GM19239 (cell line): ENCODE results near the gene FAM9C.
"Not testable (repeated sequence)": the region's sequence is repeated elsewhere in the genome, so short reads cannot be mapped to it uniquely, and the experiment has no call there.

Source experiments
- DNase-seq: peaks from one replicate; pipeline ENCODE4 v3.0.0; 2011; ENCODE audit warnings: low spot score; ENCODE audit not compliant: insufficient read length
- FAIRE-seq: peaks from 2 replicates; lab custom pipeline; 2011; peaks lifted over from hg19 to GRCh38; lab: Jason Lieb, UNC

FAM9C gene

DNA sequence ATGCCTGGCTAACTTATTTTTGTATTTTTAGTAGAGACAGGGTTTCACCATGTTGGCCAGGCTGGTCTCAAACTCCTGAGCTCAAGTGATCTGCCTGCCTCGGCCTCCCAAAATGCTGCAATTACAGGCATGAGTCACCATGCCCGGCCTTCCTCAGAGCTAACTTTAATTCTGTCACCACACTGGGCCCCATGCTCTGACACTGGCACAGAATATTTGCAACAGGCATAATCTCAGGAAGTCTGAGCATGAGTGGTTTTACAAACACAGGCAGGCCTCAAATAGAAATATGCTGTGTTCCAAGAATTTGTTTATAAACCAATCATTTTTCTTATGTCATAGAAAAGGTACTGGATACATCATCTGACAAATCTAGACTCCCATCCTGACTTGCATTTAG lies 32.7 kb upstream of the FAM9C start:
- FAIRE-seq (peak; percentile 39), DNase-seq (no peak)

DNA sequence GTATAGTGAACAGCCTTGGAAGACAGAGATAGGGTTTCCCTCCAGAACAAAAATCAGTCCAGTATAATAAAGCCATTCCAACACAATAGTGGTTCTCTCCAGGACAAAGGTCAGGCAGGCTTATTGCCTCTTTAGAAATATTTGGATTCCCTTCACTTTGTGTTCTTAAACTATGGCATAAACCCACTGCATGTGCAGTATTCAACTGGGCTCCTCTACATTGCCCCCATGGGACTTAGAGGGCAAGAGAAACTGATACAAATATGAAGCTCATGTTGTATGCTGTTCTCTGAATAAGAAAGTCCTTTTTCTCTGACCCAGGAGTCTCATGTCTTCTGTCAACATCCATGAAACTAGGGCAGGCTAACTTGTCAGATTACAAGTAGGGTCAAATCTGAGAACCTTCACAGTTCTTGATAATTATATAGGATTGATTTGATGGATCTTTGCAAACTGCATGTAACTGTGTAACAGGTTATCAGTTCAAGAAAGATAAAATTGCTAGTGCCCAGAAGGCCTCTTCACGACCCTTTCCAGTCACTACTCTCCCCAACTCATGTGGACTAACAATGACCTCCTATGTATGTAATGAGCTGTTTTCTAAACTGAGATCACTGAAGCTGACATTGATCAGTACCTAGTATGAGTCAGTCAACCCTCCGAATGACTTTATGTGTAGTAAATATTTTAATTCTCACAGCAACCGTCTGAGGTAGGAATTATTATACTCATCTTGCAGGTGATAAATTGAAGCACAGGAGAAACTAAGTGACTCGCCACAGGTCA lies 31.9 kb upstream of the FAM9C start:
- peak; percentile 68 for FAIRE-seq
- DNase-seq = no peak

DNA sequence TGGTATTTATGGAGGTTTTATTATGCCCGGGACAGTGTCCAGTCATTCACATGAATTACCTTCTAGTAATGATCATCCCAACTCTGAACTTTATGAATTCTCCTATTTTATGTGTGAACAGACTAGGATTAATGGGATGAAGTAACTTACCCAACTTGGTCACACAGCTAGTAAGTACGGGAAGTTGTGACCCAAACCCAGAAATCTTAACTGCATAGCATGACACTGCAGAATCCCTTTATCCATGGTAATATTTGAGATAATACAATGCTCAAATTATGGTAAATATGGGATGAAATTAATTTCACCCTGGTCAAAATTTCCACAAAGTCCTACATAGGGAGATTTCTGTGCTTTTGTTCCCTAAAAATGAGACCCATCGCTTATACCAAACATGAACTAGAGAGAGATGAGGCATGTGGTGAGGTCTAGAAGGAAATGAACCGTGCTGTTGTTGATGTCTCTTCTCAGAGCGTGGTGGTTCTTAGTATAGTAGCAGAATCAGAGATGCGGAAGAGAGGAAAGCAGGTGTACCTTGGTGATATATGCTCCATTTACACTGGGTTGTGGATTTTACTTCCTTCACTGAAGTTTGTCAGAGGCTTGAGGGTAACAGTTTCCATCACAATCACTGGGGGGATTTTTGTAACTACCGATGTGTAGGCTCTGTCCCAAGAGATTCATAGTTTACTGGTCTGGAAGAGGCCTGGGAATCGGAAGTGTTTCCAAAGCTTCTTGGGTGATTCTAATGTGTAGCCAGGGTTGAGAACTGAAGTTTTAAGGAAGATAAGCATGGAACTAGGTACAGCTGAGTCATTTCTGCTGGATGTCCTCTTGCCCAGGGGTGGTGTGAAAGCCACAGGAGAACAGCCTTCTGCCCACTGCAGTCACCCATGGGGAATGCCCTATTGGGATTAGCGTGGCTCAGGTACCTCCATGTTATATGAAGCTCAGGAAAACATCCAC lies 30.2 kb upstream of the FAM9C start:
- peak; percentile 99 for FAIRE-seq
- no peak for DNase-seq

DNA sequence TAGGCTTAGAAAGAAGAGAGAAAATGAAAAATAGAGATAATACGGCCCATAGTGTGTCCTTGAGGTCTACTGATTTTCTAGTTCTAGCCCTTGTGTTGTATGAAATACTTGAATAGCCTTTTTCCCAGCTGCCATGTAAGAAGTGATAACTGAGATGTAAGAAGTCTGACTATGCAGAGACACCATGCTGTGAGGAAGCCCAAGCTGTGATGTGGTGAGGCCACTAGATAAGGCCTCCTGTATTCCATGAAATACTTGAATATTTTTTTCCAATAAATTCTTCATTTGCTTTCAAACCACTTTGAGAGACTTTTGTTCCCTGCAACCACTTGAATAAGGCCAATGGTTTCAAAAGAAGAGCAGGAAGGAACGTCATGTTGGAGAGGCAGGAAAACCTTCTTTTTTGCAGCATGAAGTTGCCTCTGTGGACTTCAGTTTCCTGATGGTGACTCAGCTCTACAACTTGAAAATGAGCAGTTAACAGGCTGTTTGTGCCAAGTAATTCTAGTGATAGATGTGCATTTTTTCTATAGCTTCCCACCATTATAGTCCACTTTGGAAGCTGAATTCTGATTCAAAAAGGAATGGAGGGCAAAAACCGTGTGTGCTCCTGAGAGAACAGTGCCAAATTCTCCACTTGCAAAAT lies 25.5 kb upstream of the FAM9C start:
- DNase-seq (no peak), FAIRE-seq (no peak)

DNA sequence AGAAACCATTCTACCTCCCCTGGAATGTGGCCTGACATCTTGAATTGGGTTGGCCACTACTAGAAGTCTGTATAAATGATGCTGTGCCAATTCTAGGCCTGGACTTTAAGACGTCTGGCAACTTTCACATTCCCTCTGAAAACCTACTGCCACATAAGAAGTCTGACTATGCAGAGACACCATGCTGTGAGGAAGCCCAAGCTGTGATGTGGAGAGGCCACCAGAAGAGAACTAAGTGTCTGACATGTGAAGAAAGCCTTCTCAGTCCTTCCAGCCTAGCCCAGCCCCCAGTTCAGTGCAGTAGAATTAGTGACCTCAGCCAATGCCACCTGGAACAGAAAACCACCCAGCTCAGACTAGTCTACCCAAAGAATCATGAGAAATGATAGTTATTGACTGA lies 24.2 kb upstream of the FAM9C start:
- DNase-seq (no peak), FAIRE-seq (no peak)

DNA sequence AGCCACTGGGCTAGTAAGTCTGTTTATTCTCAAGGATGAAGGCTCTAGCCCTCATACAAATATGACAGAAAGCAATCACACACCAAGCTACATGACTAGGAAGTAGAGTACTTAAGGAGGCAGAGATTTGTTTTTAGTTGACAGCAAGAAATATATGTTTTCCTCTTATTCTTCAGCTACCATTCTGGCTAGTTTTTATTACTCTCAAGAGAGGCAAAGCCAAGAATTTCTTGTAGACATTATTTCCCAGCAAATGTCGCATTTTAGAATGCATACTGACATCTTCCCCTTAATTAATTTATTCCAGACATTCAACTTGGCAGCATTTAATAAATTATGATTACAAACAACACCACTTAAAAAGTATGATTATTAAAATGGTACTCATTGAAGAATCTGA lies 23.4 kb upstream of the FAM9C start:
- peak; percentile 18 for FAIRE-seq

DNA sequence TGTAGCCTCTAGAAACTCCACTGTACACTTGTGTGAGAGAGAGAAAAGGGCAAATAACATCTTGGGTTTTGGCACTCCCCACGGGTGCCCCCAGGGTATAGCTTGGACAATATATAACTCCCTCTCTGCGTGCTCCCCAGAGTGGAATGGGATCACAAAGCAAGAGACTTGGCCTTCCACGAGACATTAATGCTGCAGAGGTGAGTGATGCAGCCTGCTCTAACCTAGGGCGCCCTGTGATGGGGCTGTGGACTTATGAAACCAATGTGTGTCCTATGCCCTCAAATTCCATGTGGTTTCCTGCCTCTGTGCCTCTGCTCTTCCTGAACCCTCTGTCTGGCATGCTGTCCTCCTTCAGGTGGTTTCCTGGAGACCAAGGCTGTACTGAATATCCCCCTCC lies 22.0 kb upstream of the FAM9C start:
- FAIRE-seq (no peak), DNase-seq (no peak)

More for the DNA sequence above, 23.4 kb upstream of the FAM9C start:
- no peak for DNase-seq

DNA sequence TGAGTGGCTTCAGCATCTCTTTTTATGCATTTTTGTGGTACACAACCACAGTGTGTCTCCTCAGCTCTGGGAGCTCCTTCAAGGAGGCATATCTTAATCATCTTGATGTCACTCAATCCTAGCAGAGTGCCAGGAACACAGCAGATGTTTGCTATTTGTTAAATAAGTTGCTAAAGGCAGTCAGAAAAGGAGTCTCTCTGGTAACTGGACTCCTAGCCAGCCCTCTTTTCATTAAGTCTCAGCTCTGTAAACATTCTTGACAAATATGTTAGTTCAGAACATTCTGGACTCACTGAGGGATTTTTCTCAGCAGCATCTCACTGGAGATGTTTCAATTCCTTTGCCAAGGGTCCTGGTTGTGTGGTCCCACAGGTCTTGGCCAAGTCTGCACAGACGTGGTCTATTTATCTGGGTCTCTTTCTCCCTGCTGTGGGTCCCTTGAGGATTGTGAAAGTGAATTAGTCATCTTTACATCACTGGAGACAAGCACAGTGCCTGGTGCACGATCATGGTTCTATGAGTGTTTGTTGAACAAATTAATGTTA lies 20.3 kb upstream of the FAM9C start:
- FAIRE-seq = peak; percentile 72

DNA sequence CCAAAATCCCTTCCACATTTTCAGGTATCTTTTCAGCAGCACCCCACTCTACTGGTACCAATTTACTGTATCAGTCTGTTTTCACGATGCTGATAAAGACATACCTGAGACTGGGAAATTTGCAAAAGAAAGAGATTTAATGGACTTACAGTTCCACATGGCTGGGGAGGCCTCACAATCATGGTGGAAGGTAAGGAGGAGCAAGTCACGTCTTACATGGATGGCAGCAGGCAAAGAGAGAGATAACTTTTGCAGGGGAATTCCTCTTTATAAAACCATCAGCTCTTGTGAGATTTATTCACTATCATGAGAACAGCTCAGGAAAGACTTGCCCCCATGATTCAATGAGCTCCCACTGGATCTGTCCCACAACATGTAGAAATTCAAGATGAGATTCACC lies 18.7 kb upstream of the FAM9C start:
- DNase-seq, FAIRE-seq: not testable (repeated sequence)

More for the DNA sequence above, 20.3 kb upstream of the FAM9C start:
- no peak for DNase-seq

DNA sequence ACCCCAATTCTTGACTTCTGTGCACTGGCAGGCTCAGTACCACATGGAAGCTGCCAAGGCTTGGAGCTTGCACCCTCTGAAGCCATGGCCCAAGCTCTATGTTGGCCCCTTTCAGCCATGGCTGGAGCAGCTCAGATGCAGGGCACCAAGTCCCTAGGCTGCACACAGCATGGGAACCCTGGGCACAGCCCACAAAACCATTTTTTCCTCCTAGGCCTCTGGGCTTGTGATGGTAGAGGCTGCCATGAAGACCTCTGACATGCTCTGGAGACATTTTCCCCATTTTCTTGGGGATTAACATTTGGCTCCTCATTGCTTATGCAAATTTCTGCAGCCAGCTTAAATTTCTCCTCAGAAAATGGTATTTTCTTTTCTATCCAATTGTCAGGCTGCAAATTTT lies 17.9 kb upstream of the FAM9C start:
- FAIRE-seq, DNase-seq: not testable (repeated sequence)

DNA sequence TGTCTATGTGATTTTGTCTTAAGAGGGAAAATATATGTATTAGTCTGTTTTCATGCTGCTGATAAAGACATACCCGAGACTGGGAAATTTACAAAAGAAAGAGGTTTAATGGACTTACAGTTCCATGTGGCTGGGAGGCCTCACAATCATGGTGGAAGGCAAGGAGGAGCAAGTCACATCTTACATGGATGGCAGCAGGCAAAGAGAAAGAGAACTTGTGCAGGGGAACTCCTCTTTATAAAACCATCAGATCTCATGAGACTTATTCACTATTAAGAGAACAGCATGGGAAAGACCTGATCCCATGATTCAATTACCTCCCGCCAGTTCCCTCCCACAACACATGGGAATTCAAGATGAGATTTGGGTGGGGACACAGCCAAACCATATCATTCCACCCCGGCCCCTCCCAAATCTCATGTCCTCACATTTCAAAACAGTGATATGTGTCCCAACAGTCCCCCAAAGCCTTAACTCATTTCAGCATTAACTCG lies 16.8 kb upstream of the FAM9C start:
- DNase-seq, FAIRE-seq: not testable (repeated sequence)

DNA sequence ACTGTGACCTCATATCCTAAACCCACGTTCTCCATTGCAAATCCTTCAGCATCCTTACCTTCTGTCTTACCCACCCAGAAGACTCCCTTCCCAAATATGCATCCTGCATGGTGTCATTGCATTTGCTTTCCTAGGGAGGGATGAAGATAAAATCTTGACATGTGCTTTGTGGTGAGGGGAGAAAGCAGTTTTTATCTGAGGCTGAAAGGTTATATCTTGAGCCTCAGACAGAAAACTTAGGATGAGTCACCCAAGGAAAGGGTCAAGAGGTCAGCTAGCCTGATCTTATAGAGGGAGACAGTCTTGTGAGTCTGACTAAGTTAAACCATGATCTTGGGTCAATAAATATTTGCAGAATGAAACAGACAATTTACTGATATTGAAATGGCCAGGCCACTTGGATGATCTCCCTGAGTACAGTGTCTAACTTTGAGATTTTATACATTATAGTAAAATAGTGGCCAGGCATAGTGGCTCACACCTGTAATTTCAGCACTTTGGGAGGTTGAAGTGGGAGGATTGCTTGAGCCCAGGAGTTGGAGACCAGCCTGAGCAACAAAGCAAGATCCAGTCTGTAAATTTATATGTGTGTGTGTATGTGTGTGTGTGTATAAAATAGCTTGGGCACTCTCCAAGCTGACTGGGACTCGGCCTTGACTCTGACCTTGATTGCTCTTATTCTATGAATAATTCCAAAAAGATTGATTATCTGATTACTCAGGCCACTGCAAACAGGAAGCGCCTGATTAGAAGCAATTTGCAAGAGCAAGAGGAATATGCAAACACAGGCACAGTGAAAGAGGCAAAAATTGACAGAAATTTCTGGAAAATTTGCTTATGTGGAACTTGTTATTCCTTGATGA lies 15.4 kb upstream of the FAM9C start:
- FAIRE-seq = peak; percentile 21
- no peak for DNase-seq

DNA sequence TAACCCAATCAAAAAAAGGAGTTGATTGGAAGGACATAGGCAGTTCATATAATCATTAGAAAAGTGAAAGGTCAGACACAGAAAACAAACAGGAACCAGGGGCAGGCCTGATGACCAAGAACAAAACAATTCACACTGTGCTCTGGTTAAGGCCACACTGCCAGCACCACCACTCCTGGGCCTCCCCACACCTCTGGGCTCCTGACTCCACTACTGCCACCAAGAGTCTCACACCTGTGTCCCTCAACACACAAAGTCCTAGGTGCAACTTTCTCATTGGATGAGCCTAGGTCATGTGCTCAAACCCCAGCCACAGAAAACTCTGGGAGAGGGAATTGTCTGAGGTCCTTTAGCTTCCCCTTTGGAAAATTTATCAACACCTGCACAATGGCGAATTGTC lies 11.1 kb upstream of the FAM9C start:
- peak; percentile 91 for FAIRE-seq

DNA sequence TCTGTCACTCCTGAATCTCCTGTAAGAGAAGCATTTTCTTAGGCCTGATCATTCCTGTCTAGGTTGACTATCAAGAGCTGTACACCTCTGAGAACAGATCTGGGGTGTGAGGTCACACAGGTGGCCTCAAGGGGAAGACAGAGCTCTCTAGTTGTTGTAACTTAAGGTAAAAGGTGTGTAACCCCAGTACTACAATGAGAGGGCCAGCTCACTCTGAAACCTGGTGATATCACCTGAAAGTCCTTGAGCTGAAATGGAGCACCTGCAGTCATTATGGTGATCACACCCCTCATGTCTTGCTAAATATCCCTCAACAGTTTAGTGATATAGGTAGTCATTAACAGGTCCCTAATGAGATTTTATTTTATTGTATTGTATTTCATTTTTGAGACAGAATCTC lies 8.8 kb upstream of the FAM9C start:
- FAIRE-seq (no peak), DNase-seq (no peak)

More for the DNA sequence above, 11.1 kb upstream of the FAM9C start:
- no peak for DNase-seq

DNA sequence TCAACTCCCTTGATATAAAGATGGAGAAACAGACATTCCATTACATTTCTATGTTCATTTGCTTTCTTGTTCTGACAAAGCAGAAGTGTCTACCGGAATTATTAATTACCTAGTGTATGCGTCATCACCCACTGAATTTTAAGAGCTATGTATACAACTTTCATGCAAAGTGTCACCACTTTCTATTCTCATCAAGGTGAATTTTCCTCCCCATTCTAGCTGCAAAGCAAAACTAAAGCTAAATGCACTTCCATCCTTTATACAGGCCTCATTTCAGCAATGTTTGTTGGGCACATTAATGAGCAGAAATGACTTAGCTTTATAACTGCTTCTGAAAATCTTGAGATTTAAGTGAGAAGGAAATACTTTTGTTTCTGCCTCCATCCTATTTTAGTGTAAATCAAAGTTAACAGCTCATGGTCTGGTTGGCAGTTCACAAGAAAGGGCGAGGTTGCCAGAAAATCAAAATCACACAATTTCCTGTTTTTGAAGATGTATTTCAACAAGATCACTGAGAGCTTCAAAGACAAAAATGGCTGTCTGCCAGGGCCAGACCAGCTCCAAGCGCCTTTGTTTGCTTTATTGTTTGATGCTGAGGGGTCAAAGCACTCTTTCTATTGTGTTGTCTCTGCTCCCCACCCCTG lies 7.2 kb upstream of the FAM9C start:
- DNase-seq = no peak
- FAIRE-seq = peak; percentile 23

DNA sequence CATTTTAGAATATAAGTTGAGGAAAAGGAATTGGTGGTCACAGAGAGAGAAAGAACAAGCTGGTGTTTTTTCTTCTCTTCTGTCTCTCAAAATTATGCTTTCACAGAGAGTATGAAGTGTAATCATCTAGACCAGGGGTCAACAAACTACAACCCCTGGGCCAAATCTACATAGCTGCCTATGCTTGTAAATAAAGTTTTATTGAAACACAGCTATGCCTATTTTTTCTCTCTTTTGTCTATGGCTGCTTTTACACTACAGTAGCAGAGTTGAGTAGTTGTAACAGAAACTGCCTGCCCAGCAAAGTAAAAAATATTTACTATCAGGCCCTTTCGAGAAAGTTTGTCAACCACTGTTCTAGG lies 6.7 kb upstream of the FAM9C start:
- DNase-seq (no peak), FAIRE-seq (peak; percentile 95)

DNA sequence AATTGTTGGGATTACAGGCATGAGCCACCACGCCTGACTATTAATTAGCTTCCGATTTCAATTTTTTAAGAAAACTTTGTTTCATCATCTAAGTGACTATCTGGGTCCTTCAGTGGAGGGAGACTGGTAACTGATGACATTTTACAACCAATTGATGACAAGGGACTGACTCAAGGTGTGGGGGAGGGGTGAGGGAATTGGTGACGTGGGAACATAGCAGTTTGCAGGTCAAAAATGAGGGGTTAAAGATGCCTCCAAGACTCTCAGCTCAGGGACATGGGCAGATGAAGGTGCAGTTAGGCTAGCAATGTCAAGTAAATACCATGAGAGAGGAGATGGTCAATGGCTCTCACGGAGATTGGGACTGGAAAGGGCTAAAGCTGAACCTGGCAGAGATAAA lies 5.7 kb upstream of the FAM9C start:
- DNase-seq = no peak
- peak; percentile 44 for FAIRE-seq

DNA sequence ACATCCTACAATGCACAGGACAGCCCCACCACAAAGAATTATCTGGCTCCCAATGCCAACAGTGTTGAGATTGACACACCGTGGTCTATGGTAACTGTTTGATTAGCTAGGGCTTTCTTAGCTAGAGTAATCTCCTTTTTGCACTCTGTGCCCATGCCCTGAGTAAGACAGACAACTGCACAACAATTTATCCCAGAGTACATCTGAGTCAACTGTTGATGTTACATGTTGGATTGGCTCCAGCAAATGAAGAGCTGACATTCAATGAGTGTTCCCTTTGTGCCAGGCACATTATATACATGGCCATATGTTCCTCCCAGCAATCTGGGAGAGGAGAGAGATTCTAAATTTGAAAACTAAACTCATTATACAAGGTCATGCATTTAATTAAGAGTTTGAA lies 3.9 kb upstream of the FAM9C start:
- DNase-seq (no peak), FAIRE-seq (peak; percentile 52)

DNA sequence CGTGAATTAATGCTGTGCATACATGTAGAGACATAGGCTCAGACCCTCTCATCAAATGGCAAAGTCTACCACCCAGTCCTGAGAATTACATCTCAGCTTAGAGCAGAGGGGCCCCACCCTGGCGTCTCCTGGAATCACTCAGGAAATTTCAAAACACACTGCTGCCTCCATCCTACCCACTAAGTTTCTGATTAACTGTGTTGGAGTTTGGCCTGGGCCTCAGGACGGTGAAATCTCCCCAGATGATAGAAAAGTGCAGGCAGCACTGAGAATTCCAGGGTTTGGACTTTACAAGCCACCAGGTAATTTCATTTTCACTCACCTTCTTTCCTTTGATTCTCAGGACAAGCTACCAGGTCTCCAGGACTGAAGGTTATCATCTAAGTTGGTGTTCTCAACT lies 3.3 kb upstream of the FAM9C start:
- DNase-seq (no peak), FAIRE-seq (peak; percentile 78)
